Measurements from ENCODE around the gene DUSP1. TPM values are rescaled to one million over a fixed set of nuclear protein-coding genes. Genes with fewer than 3 reads are reported as not detected.

Gene DUSP1
- total and polyA plus RNA-seq, 2 of the 13 experiments (the other 11 are each of a cell fraction or from before 2014, with no cell fraction given), result 27.1 to 55.5 TPM

- intact Hi-C loops (cut with micrococcal nuclease; ENCODE audit: unreplicated experiment), result no loop called here
- H3K4me2 ChIP-seq (ENCODE audit: low read depth, low read length), result peak overlapping the region; percentile 69
- FAIRE-seq (no peak), ATAC-seq (peak; percentile 49), DNase-seq (ENCODE audit: low spot score) (no peak)
- no peak overlapping the region for H3K27ac ChIP-seq (ENCODE audit: extremely low read length, insufficient read depth, low read length)
- CTCF ChIA-PET (ENCODE audit: low intra/inter-chr PET ratio, low total read pairs), result interaction anchor here (0.7 kb wide), 1 partner anchor 9 kb away, joined by 3 read pairs; no protein-coding TSS in a partner anchor
- H3K27me3 ChIP-seq (ENCODE audit: control insufficient read depth in 1 of 2, insufficient read depth in 2 of 2, low read length in 2 of 2), result peaks cover 4 to 34% of the 10 kb centered on the region in 2 experiments; a peak in 4 of 5 replicates
- no TSS peak for BruUV-seq (replicated peaks)
- H3K79me2 ChIP-seq (ENCODE audit: insufficient read depth, low read length), result no peaks in the 10 kb centered on the region
- no peaks in the 10 kb centered on the region for H4K20me1 ChIP-seq (ENCODE audit: insufficient read depth, low read length)
- POLR2A ChIA-PET, result interaction anchor here (0.6 to 2.1 kb wide), 7 partner anchors 8 to 561 kb away, joined by 3 to 16 read pairs (median 7); partner anchors contain the start of gene DUSP1
- H3K4me3 ChIP-seq (replicated peaks in 1 of 3; ENCODE audit: insufficient read depth in 1 of 3, low read depth in 2 of 3, low read length in 3 of 3), result no peak overlapping the region
- H3K36me3 ChIP-seq (replicated peaks in 1 of 2; ENCODE audit: control insufficient read depth in 1 of 2, insufficient read depth in 2 of 2, low read length in 2 of 2), result no peaks in the 10 kb centered on the region
- peaks cover 80% of the 10 kb centered on the region for H3K4me1 ChIP-seq (ENCODE audit: insufficient read depth, low read length)
- H3K9ac ChIP-seq (ENCODE audit: insufficient read depth, low read depth, low read length), result no peak overlapping the region
- no peak overlapping the region for H2AFZ ChIP-seq (ENCODE audit: low read length)
- in situ Hi-C loops (cut with HindIII; ENCODE audit: extremely low pct_ligation_motif_present, low pct_unique_long_range_greater_than_20kb), result loop anchor here (5.0 kb wide), 1 partner anchor 177 kb away; no protein-coding TSS in a partner anchor
- H3K9me3 ChIP-seq (ENCODE audit: low read length), result no peaks in the 10 kb centered on the region
- whole genome bisulfite sequencing (ENCODE audit: low lambda C conversion rate), result 7% methylated on average over 10 of the region's 10 CpGs
- TF ChIP-seq TP53 (CRISPR knock-in tag; conservative IDR thresholded peaks at IDR 0.05), result no peak
- no peak for TF ChIP-seq PPARG (CRISPR knock-in tag; conservative IDR thresholded peaks at IDR 0.05)
- peak; percentile 73 for TF ChIP-seq RARA (CRISPR knock-in tag; IDR thresholded peaks at IDR 0.05)
- 0 out of 2 replicates have a peak, but pooled peaks have one; percentile 15 for TF ChIP-seq FOSL2 (CRISPR knock-in tag; IDR thresholded peaks at IDR 0.05)
- TF ChIP-seq, protein P1, sequence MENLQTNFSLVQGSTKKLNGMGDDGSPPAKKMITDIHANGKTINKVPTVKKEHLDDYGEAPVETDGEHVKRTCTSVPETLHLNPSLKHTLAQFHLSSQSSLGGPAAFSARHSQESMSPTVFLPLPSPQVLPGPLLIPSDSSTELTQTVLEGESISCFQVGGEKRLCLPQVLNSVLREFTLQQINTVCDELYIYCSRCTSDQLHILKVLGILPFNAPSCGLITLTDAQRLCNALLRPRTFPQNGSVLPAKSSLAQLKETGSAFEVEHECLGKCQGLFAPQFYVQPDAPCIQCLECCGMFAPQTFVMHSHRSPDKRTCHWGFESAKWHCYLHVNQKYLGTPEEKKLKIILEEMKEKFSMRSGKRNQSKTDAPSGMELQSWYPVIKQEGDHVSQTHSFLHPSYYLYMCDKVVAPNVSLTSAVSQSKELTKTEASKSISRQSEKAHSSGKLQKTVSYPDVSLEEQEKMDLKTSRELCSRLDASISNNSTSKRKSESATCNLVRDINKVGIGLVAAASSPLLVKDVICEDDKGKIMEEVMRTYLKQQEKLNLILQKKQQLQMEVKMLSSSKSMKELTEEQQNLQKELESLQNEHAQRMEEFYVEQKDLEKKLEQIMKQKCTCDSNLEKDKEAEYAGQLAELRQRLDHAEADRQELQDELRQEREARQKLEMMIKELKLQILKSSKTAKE (CRISPR knock-in tag; IDR thresholded peaks at IDR 0.05; ENCODE audit: borderline replicate concordance), result peak; percentile 50; the same call in 1 of the 2 replicates
- no peak for TF ChIP-seq FOXP1 (IDR thresholded peaks at IDR 0.05)
- 0 out of 2 replicates have a peak, but pooled peaks have one; percentile 10 for TF ChIP-seq FOXP1 (CRISPR knock-in tag; IDR thresholded peaks at IDR 0.05)
- TF ChIP-seq ZFP1 (CRISPR knock-in tag; IDR thresholded peaks at IDR 0.05), result no peak
- TF ChIP-seq HIC2 (CRISPR knock-in tag; IDR thresholded peaks at IDR 0.05; ENCODE audit: low read depth), result 0 out of 2 replicates have a peak, but pooled peaks have one; percentile 22
- TF ChIP-seq NR2F1 (CRISPR knock-in tag; IDR thresholded peaks at IDR 0.05), result peak; percentile 59 to 68
- TF ChIP-seq, protein P2, sequence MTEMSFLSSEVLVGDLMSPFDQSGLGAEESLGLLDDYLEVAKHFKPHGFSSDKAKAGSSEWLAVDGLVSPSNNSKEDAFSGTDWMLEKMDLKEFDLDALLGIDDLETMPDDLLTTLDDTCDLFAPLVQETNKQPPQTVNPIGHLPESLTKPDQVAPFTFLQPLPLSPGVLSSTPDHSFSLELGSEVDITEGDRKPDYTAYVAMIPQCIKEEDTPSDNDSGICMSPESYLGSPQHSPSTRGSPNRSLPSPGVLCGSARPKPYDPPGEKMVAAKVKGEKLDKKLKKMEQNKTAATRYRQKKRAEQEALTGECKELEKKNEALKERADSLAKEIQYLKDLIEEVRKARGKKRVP (CRISPR knock-in tag; IDR thresholded peaks at IDR 0.05), result 0 out of 4 replicates have a peak, but pooled peaks of 1 of the 2 experiments have one; percentile 23
- 0 out of 2 replicates have a peak, but pooled peaks have one; percentile 20 for TF ChIP-seq UBTF (CRISPR knock-in tag; IDR thresholded peaks at IDR 0.05)
- TF ChIP-seq, protein P3, sequence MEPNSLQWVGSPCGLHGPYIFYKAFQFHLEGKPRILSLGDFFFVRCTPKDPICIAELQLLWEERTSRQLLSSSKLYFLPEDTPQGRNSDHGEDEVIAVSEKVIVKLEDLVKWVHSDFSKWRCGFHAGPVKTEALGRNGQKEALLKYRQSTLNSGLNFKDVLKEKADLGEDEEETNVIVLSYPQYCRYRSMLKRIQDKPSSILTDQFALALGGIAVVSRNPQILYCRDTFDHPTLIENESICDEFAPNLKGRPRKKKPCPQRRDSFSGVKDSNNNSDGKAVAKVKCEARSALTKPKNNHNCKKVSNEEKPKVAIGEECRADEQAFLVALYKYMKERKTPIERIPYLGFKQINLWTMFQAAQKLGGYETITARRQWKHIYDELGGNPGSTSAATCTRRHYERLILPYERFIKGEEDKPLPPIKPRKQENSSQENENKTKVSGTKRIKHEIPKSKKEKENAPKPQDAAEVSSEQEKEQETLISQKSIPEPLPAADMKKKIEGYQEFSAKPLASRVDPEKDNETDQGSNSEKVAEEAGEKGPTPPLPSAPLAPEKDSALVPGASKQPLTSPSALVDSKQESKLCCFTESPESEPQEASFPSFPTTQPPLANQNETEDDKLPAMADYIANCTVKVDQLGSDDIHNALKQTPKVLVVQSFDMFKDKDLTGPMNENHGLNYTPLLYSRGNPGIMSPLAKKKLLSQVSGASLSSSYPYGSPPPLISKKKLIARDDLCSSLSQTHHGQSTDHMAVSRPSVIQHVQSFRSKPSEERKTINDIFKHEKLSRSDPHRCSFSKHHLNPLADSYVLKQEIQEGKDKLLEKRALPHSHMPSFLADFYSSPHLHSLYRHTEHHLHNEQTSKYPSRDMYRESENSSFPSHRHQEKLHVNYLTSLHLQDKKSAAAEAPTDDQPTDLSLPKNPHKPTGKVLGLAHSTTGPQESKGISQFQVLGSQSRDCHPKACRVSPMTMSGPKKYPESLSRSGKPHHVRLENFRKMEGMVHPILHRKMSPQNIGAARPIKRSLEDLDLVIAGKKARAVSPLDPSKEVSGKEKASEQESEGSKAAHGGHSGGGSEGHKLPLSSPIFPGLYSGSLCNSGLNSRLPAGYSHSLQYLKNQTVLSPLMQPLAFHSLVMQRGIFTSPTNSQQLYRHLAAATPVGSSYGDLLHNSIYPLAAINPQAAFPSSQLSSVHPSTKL (CRISPR knock-in tag; IDR thresholded peaks at IDR 0.05), result peak; percentile 16; the same call in 1 of the 2 replicates
These were observed 45.7 kb downstream of the DUSP1 start for GRCh38 chr5:172725273-172725672.
